Liver (tissue), 9 donors: ENCODE data around the gene POMT1. TPM values are rescaled to one million over a fixed set of nuclear protein-coding genes. Genes with fewer than 3 reads are reported as not detected.

ENCODE experiments used
- DNase-seq: peaks from one replicate; pipeline ENCODE4 v3.0.0-alpha.2; 2017; ENCODE audit warnings: low spot score
- H3K27ac ChIP-seq, 2 donors: one replicate each; pipeline ENCODE4 v1.7.0; 2013; ENCODE audit warnings: inconsistent platforms in 2 of 2, low read length in 2 of 2, control low read depth in 1 of 2, low read depth in 1 of 2, mild to moderate bottlenecking in 1 of 2
- H3K27me3 ChIP-seq, 4 donors: one replicate each; pipeline versions ENCODE4 v1.6.1 to v1.7.0; 2013; ENCODE audit warnings: low read length in 3 of 4, inconsistent platforms in 1 of 4, mild to moderate bottlenecking in 1 of 4, moderate library complexity in 1 of 4; ENCODE audit not compliant: control insufficient read depth in 4 of 4, insufficient read depth in 4 of 4
- H3K36me3 ChIP-seq, 4 donors: one replicate each; pipeline versions ENCODE4 v1.6.1 to v1.7.0; 2013; ENCODE audit warnings: low read length in 3 of 4, mild to moderate bottlenecking in 3 of 4, low read depth in 1 of 4, moderate library complexity in 1 of 4; ENCODE audit not compliant: control insufficient read depth in 4 of 4, insufficient read depth in 3 of 4
- H3K4me1 ChIP-seq, 4 donors: one replicate each; pipeline versions ENCODE4 v1.6.1 to v1.7.0; 2013; ENCODE audit warnings: low read length in 3 of 4, mild to moderate bottlenecking in 3 of 4, moderate library complexity in 1 of 4; ENCODE audit not compliant: control insufficient read depth in 4 of 4, insufficient read depth in 4 of 4
- H3K4me3 ChIP-seq, 3 donors: one replicate each; pipeline versions ENCODE4 v1.6.1 to v1.7.0; 2013; ENCODE audit warnings: low read length in 3 of 3, control low read depth in 1 of 3, low read depth in 1 of 3, mild to moderate bottlenecking in 1 of 3
- H3K9ac ChIP-seq, 2 donors: one replicate each; pipeline ENCODE4 v1.7.0; 2013; ENCODE audit warnings: low read length in 2 of 2, mild to moderate bottlenecking in 2 of 2, moderate library complexity in 2 of 2, control low read depth in 1 of 2, low read depth in 1 of 2
- H3K9me3 ChIP-seq, 4 donors: one replicate each; pipeline versions ENCODE4 v1.6.1 to v1.7.0; 2013; ENCODE audit warnings: low read length in 3 of 4; ENCODE audit not compliant: control insufficient read depth in 4 of 4
- CTCF ChIP-seq: fragments of 150-350 bp; IDR thresholded peaks from 2 replicates; pipeline ENCODE4 v1.5.1; 2017; ENCODE audit warnings: improper control_type of control experiment, low read depth, low read length; ENCODE audit not compliant: missing input control
- EGR1 ChIP-seq, 2 donors: IDR thresholded peaks; 2 replicates each; pipeline ENCODE4 v1.6.1; 2016 to 2018; ENCODE audit warnings: antibody characterized with exemption in 2 of 2, low read depth in 2 of 2
- FOXA1 ChIP-seq: IDR thresholded peaks from 2 replicates; pipeline ENCODE4 v1.6.1; 2016; ENCODE audit warnings: antibody characterized with exemption
- FOXA2 ChIP-seq: IDR thresholded peaks from 2 replicates; pipeline ENCODE4 v1.6.1; 2016; ENCODE audit warnings: antibody characterized with exemption
- HNF4G ChIP-seq: IDR thresholded peaks from 2 replicates; pipeline ENCODE4 v1.6.1; 2016; ENCODE audit warnings: antibody characterized with exemption
- JUND ChIP-seq, 2 donors: IDR thresholded peaks; 2 replicates each; pipeline ENCODE4 v1.6.1; 2016; ENCODE audit warnings: antibody characterized with exemption in 2 of 2
- RAD21 ChIP-seq, 2 donors: IDR thresholded peaks; 2 replicates each; pipeline ENCODE4 v1.6.1; 2016; ENCODE audit warnings: antibody characterized with exemption in 2 of 2, mild to moderate bottlenecking in 2 of 2
- REST ChIP-seq: IDR thresholded peaks from 2 replicates; pipeline ENCODE4 v1.6.1; 2016; ENCODE audit warnings: antibody characterized with exemption, mild to moderate bottlenecking
- RXRA ChIP-seq, 2 donors: IDR thresholded peaks; 2 replicates each; pipeline ENCODE4 v1.6.1; 2017 to 2018; ENCODE audit warnings: antibody characterized with exemption in 2 of 2, mild to moderate bottlenecking in 1 of 2
- SP1 ChIP-seq: IDR thresholded peaks from 2 replicates; pipeline ENCODE4 v1.6.1; 2018; ENCODE audit warnings: antibody characterized with exemption, mild to moderate bottlenecking
- TAF1 ChIP-seq: conservative IDR thresholded peaks from 2 replicates; pipeline ENCODE4 v1.6.1; 2016; ENCODE audit warnings: antibody characterized with exemption, mild to moderate bottlenecking
- YY1 ChIP-seq: IDR thresholded peaks from 2 replicates; pipeline ENCODE4 v1.6.1; 2016; ENCODE audit warnings: antibody characterized with exemption, mild to moderate bottlenecking
- ZBTB33 ChIP-seq: IDR thresholded peaks from 2 replicates; pipeline ENCODE4 v1.6.1; 2016; ENCODE audit warnings: antibody characterized with exemption
- WGBS: extraction: QIAGEN DNeasy Blood & Tissue Kit; methylation state at CpG from one replicate; pipeline ENCODE4 v1.1.7; 2013; 5-methylcytosine and 5-hydroxymethylcytosine counted together
- polyA plus RNA-seq, 2 donors: library from polyadenylated mRNA; stranded (reverse) in 1 of 2; unstranded in 1 of 2; fragments of 200-250 nt in 1 of 2; fragments of >200 nt in 1 of 2; fragmentation: Nextera tagmentation in 1 of 2; extraction: Ambion mirVana in 1 of 2; gene quantifications; one replicate each; pipeline versions ENCODE4 v1.2.1 to v1.2.3, GENCODE V29; 2013 to 2015
- total RNA-seq, 2 donors: library from RNA; depleted of rRNA; stranded (reverse); fragments of >200 nt; gene quantifications; one replicate each; pipeline ENCODE4 v1.2.3, GENCODE V29; 2014
- TF ChIP-seq, protein P1 (sequence below): IDR thresholded peaks from 2 replicates; pipeline ENCODE4 v1.6.1; 2016; ENCODE audit warnings: antibody characterized with exemption
- donor health status: healthy.
- donor health status: healthy.
- donor health status: healthy.
- donor health status: healthy.
- donor health status: healthy.

The POMT1 gene
- total and polyA plus RNA-seq, 4 donors: 11.2 to 14.2 (median 11.6) TPM

DNA sequence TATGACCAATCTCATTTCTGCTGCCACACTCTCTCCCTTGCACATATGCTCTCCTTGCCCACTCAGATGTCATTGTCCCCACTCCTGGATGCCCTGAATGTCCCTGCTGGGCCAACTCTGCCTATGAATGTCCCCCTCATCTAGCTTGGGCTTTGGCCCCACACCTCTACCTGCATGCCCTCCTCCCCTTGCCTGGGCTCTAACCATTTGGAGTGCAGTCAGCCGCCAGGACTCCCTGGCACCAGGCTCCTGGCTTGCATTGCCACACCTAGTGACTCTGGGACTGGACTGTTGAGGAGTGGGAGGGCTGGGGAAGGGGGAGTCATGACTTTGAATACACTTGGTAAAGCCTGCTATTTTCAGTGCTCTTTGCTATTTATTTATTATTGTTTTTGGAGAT, 41.6 kb upstream of the POMT1 start (continued):
- TF ChIP-seq CTCF: no peak
- no peak for TF ChIP-seq RXRA (IDR thresholded peaks at IDR 0.05)
- TF ChIP-seq ZBTB33: no peak
- TF ChIP-seq FOXA1: no peak
- TF ChIP-seq TAF1: no peak
- TF ChIP-seq JUND (IDR thresholded peaks at IDR 0.05): no peak

DNA sequence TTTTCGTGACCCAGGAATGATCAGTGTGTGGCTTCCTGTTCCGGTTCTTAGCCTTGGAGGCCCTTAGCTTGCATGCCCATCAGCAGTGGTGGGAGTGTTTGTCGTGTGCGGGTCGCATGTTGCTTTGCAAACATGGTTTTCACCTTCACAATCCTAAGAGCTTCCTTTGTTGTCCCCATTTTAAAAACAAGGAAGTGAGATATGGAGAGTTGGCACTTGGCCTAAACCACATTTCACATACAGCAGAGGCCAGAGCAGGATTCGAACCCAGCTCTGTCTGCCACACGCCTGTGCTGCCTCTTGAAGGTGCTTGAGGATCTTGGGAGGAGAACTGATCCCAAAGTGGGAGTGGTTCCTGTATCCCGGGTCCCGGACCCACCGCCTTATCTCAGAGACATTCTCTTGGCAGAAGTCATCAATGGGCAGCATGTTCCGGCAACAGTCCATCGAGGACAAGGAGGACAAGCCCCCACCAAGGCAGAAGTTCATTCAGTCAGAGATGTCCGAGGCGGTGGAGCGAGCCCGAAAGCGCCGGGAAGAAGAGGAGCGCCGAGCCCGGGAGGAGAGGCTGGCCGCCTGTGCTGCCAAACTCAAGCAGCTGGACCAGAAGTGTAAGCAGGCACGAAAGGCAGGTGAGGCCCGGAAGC, 38.2 kb upstream of the POMT1 start:
- H3K36me3 ChIP-seq: peaks cover 20 to 80% (median 58%) of the 10 kb centered on the region in 4 donors
- H3K4me1 ChIP-seq: no peaks in the 10 kb centered on the region
- WGBS: 85% methylated on average over 24 of the region's 24 CpGs
- no peaks in the 10 kb centered on the region for H3K9me3 ChIP-seq
- TF ChIP-seq YY1 (no peak), CTCF (no peak)
- no peak overlapping the region for H3K4me3 ChIP-seq
- H3K9ac ChIP-seq: no peak overlapping the region
- H3K27ac ChIP-seq: no peak overlapping the region
- DNase-seq: no peak
- no peaks in the 10 kb centered on the region for H3K27me3 ChIP-seq

DNA sequence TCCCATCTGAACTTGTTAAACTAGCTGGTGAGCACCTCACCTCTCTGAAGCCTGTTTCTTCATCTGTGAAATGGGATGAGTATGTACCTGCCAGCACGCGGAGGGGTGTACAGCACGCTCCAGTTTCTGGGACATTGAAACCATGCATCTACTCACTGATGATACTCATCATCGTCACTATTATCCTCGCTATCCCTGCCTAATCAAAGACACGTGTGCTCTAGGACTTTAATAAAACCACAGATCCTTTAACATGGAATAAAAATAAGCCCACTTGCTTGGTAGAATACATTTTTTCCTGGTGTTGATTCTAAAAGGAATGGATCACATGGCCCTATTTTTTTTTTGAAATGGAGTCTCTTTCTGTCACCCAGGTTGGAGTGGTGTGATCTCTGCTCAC, 37.3 kb upstream of the POMT1 start:
- H3K36me3 ChIP-seq: peaks cover 21 to 80% (median 55%) of the 10 kb centered on the region in 4 donors
- WGBS: 96% methylated on average over 6 of the region's 6 CpGs
- no peaks in the 10 kb centered on the region for H3K27me3 ChIP-seq
- H3K4me1 ChIP-seq: no peaks in the 10 kb centered on the region
- no peak overlapping the region for H3K27ac ChIP-seq
- no peak overlapping the region for H3K9ac ChIP-seq
- no peak overlapping the region for H3K4me3 ChIP-seq
- no peak for DNase-seq
- H3K9me3 ChIP-seq: no peaks in the 10 kb centered on the region
- TF ChIP-seq FOXA2: no peak
- no peak for TF ChIP-seq ZBTB33
- no peak for TF ChIP-seq SP1
- no peak for TF ChIP-seq HNF4G
- no peak for TF ChIP-seq REST
- TF ChIP-seq RXRA (IDR thresholded peaks at IDR 0.05): no peak
- TF ChIP-seq FOXA1: no peak
- no peak for TF ChIP-seq YY1
- no peak for TF ChIP-seq JUND (IDR thresholded peaks at IDR 0.05)
- TF ChIP-seq, protein P1, sequence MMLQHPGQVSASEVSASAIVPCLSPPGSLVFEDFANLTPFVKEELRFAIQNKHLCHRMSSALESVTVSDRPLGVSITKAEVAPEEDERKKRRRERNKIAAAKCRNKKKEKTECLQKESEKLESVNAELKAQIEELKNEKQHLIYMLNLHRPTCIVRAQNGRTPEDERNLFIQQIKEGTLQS: no peak
- TF ChIP-seq TAF1: no peak
- no peak for TF ChIP-seq CTCF
- TF ChIP-seq EGR1 (IDR thresholded peaks at IDR 0.05; ENCODE audit: low read depth in 2 of 2): no peak
- no peak for TF ChIP-seq RAD21 (IDR thresholded peaks at IDR 0.05)
